HepG2 (cell line): Measurements from ENCODE around the gene ZBED3. TPM values are rescaled to one million over a fixed set of nuclear protein-coding genes. Genes with fewer than 3 reads are reported as not detected.

Experiments used
- CEBPG ChIP-seq: IDR thresholded peaks from 2 replicates; pipeline ENCODE4 v1.6.1; 2016
- HNF4G ChIP-seq, 2 experiments: sonication (generic) in 1 of 2; formaldehyde crosslinking in 1 of 2; IDR thresholded peaks; 2 replicates each; pipeline versions ENCODE4 v1.4.0 to v1.6.1; 2011 to 2020; ENCODE audit warnings: borderline replicate concordance in 2 of 2, low read depth in 2 of 2, mild to moderate bottlenecking in 2 of 2, low read length in 1 of 2, missing genetic modification reagents in 1 of 2, moderate library complexity in 1 of 2
- JUNB ChIP-seq: sonication (generic); formaldehyde crosslinking; IDR thresholded peaks from 2 replicates; pipeline ENCODE4 v1.8.0; 2022; ENCODE audit warnings: missing genetic modification reagents, mild to moderate bottlenecking, borderline replicate concordance
- RARA ChIP-seq: IDR thresholded peaks from 2 replicates; pipeline ENCODE4 v1.6.1; 2016; ENCODE audit warnings: missing genetic modification reagents, missing compliant biosample characterization
- SNAI1 ChIP-seq: sonication (generic); formaldehyde crosslinking; IDR thresholded peaks from 2 replicates; pipeline ENCODE4 v1.5.0; 2020; ENCODE audit warnings: mild to moderate bottlenecking, missing genetic modification reagents, borderline replicate concordance
- ZNF431 ChIP-seq: sonication (generic); formaldehyde crosslinking; IDR thresholded peaks from 2 replicates; pipeline ENCODE4 v1.9.0; 2022; ENCODE audit warnings: missing genetic modification reagents, low read depth, mild to moderate bottlenecking, borderline replicate concordance
- ZNF639 ChIP-seq: conservative IDR thresholded peaks from 2 replicates; pipeline ENCODE4 v1.6.1; 2018; ENCODE audit warnings: missing genetic modification reagents
- ZNF646 ChIP-seq: sonication (generic); formaldehyde crosslinking; IDR thresholded peaks from 2 replicates; pipeline ENCODE4 v1.9.0; 2021; ENCODE audit warnings: mild to moderate bottlenecking, missing genetic modification reagents
- polyA plus RNA-seq, 8 experiments: library from polyadenylated mRNA; depleted of rRNA in 3 of 8; stranded (reverse) in 7 of 8; unstranded in 1 of 8; fragments of >200 nt; fragmentation: Illumina TruSeq in 4 of 8; extraction: Trizol in 4 of 8; gene quantifications; 2 replicates each; pipeline versions ENCODE4 v1.2.1 to v1.2.3, GENCODE V29; 2011 to 2016; ENCODE audit warnings: low read depth in 4 of 8, missing spikeins in 1 of 8, mixed read lengths in 1 of 8; ENCODE audit not compliant: insufficient read depth in 1 of 8
- small RNA-seq, 3 experiments: library from RNA; depleted of rRNA; stranded (forward); fragments of <200 nt; gene quantifications; one replicate each; pipeline ENCODE3, GENCODE V24; 2012; ENCODE audit warnings: low read depth in 2 of 3, low replicate concordance in 1 of 3; ENCODE audit not compliant: insufficient read length in 3 of 3, insufficient read depth in 2 of 3
- total RNA-seq, 5 experiments: library from RNA; depleted of rRNA; stranded (reverse); fragments of >200 nt; fragmentation: Illumina TruSeq; extraction: Trizol; gene quantifications; 2 replicates each; pipeline ENCODE4 v1.2.3, GENCODE V29; 2016; ENCODE audit warnings: low read depth in 1 of 5

Gene ZBED3
- total and polyA plus RNA-seq, 2 of the 13 experiments (the other 11 are each of a cell fraction or from before 2014, with no cell fraction given) = 2.3 to 8.1 TPM

- no peak for TF ChIP-seq ZNF639 (CRISPR knock-in tag)
- no peak for TF ChIP-seq SNAI1 (CRISPR knock-in tag)
- peak; percentile 75; the same call in 1 of the 2 replicates for TF ChIP-seq ZNF431 (CRISPR knock-in tag)
- TF ChIP-seq JUNB (CRISPR knock-in tag) = no peak
- peak; percentile 76 for TF ChIP-seq RARA (CRISPR knock-in tag)
- peak; percentile 19; the same call in 1 of the 2 replicates for TF ChIP-seq CEBPG (CRISPR knock-in tag)
- peak; percentile 29; the same call in 1 of the 2 replicates for TF ChIP-seq HNF4G (IDR thresholded peaks at IDR 0.05; ENCODE audit: borderline replicate concordance, low read depth, low read length)
- TF ChIP-seq HNF4G (CRISPR knock-in tag; IDR thresholded peaks at IDR 0.05; ENCODE audit: borderline replicate concordance, low read depth) = no peak
- no peak for TF ChIP-seq ZNF646
These were observed 64.3 kb downstream of the ZBED3 start (continued) for GRCh38 chr5:77022511-77023417.

Small RNAs within 50 kb of the gene (small RNA-seq; reads per million reads assigned to genes)
- 3.7 to 20.3 (median 6.5) reads per million in 3 experiments for gene SNORA47

Other genes starting within 250 kb of the ZBED3 start
- not detected in 2 replicates for gene S100Z, start 237.3 kb downstream of the ZBED3 start, total RNA-seq (2016; rRNA removed; fragmentation: Illumina TruSeq; extraction: Trizol)
- gene S100Z, start 237.3 kb downstream of the ZBED3 start, polyA plus RNA-seq (2011; rRNA removed) = 0.17 and 0.22 TPM in 2 replicates
- gene CRHBP, start 134.2 kb downstream of the ZBED3 start, total RNA-seq (2016; rRNA removed; fragmentation: Illumina TruSeq; extraction: Trizol) = not detected in 2 replicates
- gene CRHBP, start 134.2 kb downstream of the ZBED3 start, polyA plus RNA-seq (2011; rRNA removed) = not detected in 2 replicates
- 15.5 and 20.2 TPM in 2 replicates for gene AGGF1, start 56.9 kb downstream of the ZBED3 start, total RNA-seq (2016; rRNA removed; fragmentation: Illumina TruSeq; extraction: Trizol)
- gene AGGF1, start 56.9 kb downstream of the ZBED3 start, polyA plus RNA-seq (2011; rRNA removed) = 10.7 and 12.9 TPM in 2 replicates
- gene PDE8B, start 123.4 kb upstream of the ZBED3 start, total RNA-seq (2016; rRNA removed; fragmentation: Illumina TruSeq; extraction: Trizol) = not detected in 2 replicates
- gene PDE8B, start 123.4 kb upstream of the ZBED3 start, polyA plus RNA-seq (2011; rRNA removed) = 0.07 and 0.16 TPM in 2 replicates